PFSK-1 (cell line): ENCODE results near the gene COL6A2.

Source experiments
- FOXP2 ChIP-seq: optimal IDR thresholded peaks from 2 replicates; pipeline ENCODE3; 2011; ENCODE audit warnings: borderline replicate concordance, control low read depth, inconsistent platforms; ENCODE audit not compliant: insufficient read depth; ENCODE audit errors: extremely low read length, extremely low read depth
- POLR2AphosphoS5 ChIP-seq: IDR thresholded peaks from 2 replicates; pipeline ENCODE4 v1.6.1; 2012; ENCODE audit warnings: low read depth, mild to moderate bottlenecking, control low read depth, low read length, moderate library complexity
- REST ChIP-seq, 2 experiments: IDR thresholded peaks; 2 replicates each; pipeline versions ENCODE4 v1.6.1 to v1.8.0; 2011 to 2012; ENCODE audit warnings: low read depth in 2 of 2, low read length in 2 of 2, control low read depth in 1 of 2, inconsistent platforms in 1 of 2, mild to moderate bottlenecking in 1 of 2, moderate library complexity in 1 of 2; ENCODE audit not compliant: insufficient read depth in 1 of 2
- SIN3A ChIP-seq: IDR thresholded peaks from 2 replicates; pipeline ENCODE4 v1.6.1; 2012; ENCODE audit warnings: mild to moderate bottlenecking, low read length, moderate library complexity, borderline replicate concordance; ENCODE audit not compliant: insufficient read depth
- TAF1 ChIP-seq: IDR thresholded peaks from 2 replicates; pipeline ENCODE4 v1.6.1; 2012; ENCODE audit warnings: low read length, control low read depth, borderline replicate concordance; ENCODE audit not compliant: insufficient read depth

GRCh38 chr21:46078322-46078977 is 19.5 kb upstream of the COL6A2 start:
- TF ChIP-seq POLR2AphosphoS5 (no peak), TAF1 (no peak), REST (IDR thresholded peaks at IDR 0.05; ENCODE audit: insufficient read depth in 1 of 2, low read depth in 2 of 2, low read length in 2 of 2) (no peak), SIN3A (no peak), FOXP2 (no peak)
